Dedifferentiated amniotic fluid mesenchymal stem cell (primary cell): ENCODE data around the gene GPR25.

Experiments
- DNase-seq: peaks from one replicate; pipeline ENCODE4 v3.0.0-alpha.2; 2016; ENCODE audit errors: extremely low spot score

GPR25 gene

GRCh38 chr1:200873116-200873670 is 412 bp downstream of the GPR25 start:
- DNase-seq: no peak

- DNase-seq: no peak
Measured at GRCh38 chr1:200873671-200874397, 1.1 kb downstream of the GPR25 start.

- DNase-seq: no peak
Measured at GRCh38 chr1:200874694-200875093, 1.9 kb downstream of the GPR25 start.

- DNase-seq: no peak
Measured at GRCh38 chr1:200875416-200875815, 2.6 kb downstream of the GPR25 start.

GRCh38 chr1:200877010-200877409 is 4.2 kb downstream of the GPR25 start:
- no peak for DNase-seq

- no peak for DNase-seq
Measured at GRCh38 chr1:200877839-200878551, 5.2 kb downstream of the GPR25 start.

GRCh38 chr1:200880212-200880611 is 7.4 kb downstream of the GPR25 start:
- DNase-seq: no peak

GRCh38 chr1:200883118-200883517 is 10.3 kb downstream of the GPR25 start:
- no peak for DNase-seq

GRCh38 chr1:200885623-200886402 is 13.0 kb downstream of the GPR25 start:
- DNase-seq: no peak

GRCh38 chr1:200886594-200886993 is 13.8 kb downstream of the GPR25 start:
- no peak for DNase-seq

GRCh38 chr1:200887036-200887435 is 14.3 kb downstream of the GPR25 start:
- DNase-seq: no peak

- no peak for DNase-seq
Measured at GRCh38 chr1:200887772-200888348, 15.1 kb downstream of the GPR25 start.

- DNase-seq: no peak
Measured at GRCh38 chr1:200888349-200888838, 15.6 kb downstream of the GPR25 start.

- no peak for DNase-seq
Measured at GRCh38 chr1:200889571-200889970, 16.8 kb downstream of the GPR25 start.

GRCh38 chr1:200890027-200890426 is 17.2 kb downstream of the GPR25 start:
- no peak for DNase-seq

- peak; percentile 30 for DNase-seq
Measured at GRCh38 chr1:200890818-200891773, 18.3 kb downstream of the GPR25 start.

GRCh38 chr1:200891774-200892157 is 19.0 kb downstream of the GPR25 start:
- DNase-seq: no peak

GRCh38 chr1:200892546-200892945 is 19.8 kb downstream of the GPR25 start:
- DNase-seq: no peak

GRCh38 chr1:200892958-200893357 is 20.2 kb downstream of the GPR25 start:
- DNase-seq: no peak

GRCh38 chr1:200893411-200893901 is 20.7 kb downstream of the GPR25 start:
- no peak for DNase-seq
